Body of pancreas (tissue), 4 donors: ENCODE measurements around the gene RDX. TPM values are rescaled to one million over a fixed set of nuclear protein-coding genes. Genes with fewer than 3 reads are reported as not detected.
"Not testable (repeated sequence)": the region's sequence is repeated elsewhere in the genome, so short reads cannot be mapped to it uniquely, and the experiment has no call there.

Experiments used
- ATAC-seq: fragments of 150-250 bp; one replicate; pipeline ENCODE4 v1.9.1; 2016
- DNase-seq, 4 donors: peaks; one replicate each; pipeline ENCODE4 v3.0.0-alpha.2; 2019
- H3K27ac ChIP-seq, 4 donors: fragments of 200-600 bp; sonication (generic); 1 replicate in 3 of 4; 2 replicates in 1 of 4; pipeline versions ENCODE4 v1.5.1 to v1.6.1; 2016 to 2019; ENCODE audit warnings: mild to moderate bottlenecking in 1 of 4, mixed read lengths in 1 of 4, moderate library complexity in 1 of 4
- H3K27me3 ChIP-seq, 2 donors: fragments of 200-600 bp; sonication (generic); one replicate each; pipeline ENCODE4 v1.6.0; 2016; ENCODE audit warnings: mild to moderate bottlenecking in 1 of 2
- H3K36me3 ChIP-seq, 2 donors: fragments of 200-600 bp; sonication (generic); replicated peaks in 1 of 2; 2 replicates each; pipeline ENCODE4 v1.5.1; 2016; ENCODE audit warnings: low read depth in 2 of 2; ENCODE audit not compliant: insufficient read depth in 1 of 2
- H3K4me1 ChIP-seq: fragments of 200-600 bp; sonication (generic); one replicate; pipeline ENCODE4 v1.6.0; 2016
- H3K4me3 ChIP-seq, 2 donors: fragments of 200-600 bp; sonication (generic); 1 replicate in 1 of 2; 2 replicates in 1 of 2; pipeline ENCODE4 v1.5.1; 2016 to 2019
- H3K9me3 ChIP-seq, 3 donors: fragments of 200-600 bp; sonication (generic); 1 replicate in 2 of 3; 2 replicates in 1 of 3; pipeline ENCODE4 v1.5.1; 2016
- POLR2A ChIP-seq, 3 donors: fragments of 450-650 bp; IDR thresholded peaks; one replicate each; pipeline ENCODE4 v1.6.1; 2016; ENCODE audit warnings: antibody characterized with exemption in 3 of 3, mild to moderate bottlenecking in 2 of 3
- WGBS, 2 donors: methylation state at CpG; one replicate each; pipeline ENCODE4 v1.1.5; 2017; 5-methylcytosine and 5-hydroxymethylcytosine counted together
- intact Hi-C: fragments of 100-400 bp; cut with DNase I; formaldehyde crosslinking; loops from one replicate; pipeline ENCODE4 v1.15.1; 2023
- total RNA-seq, 2 donors: library from RNA; depleted of rRNA; stranded (reverse); fragments of >200 nt; gene quantifications; one replicate each; pipeline ENCODE4 v1.1.0, GENCODE V29; 2016
- TF ChIP-seq, protein P1 (sequence below), 7 experiments: fragments of 450-650 bp in 4 of 7; fragments of 200-600 bp in 3 of 7; sonication (generic) in 3 of 7; IDR thresholded peaks; one replicate each; pipeline ENCODE4 v1.5.1; 2016 to 2019; ENCODE audit warnings: antibody characterized with exemption in 7 of 7

The RDX gene
- total RNA-seq, 2 donors from 2014 or later: 43.8 TPM

- Histone ChIP-seq H3K27me3 (no peaks in the 10 kb centered on the region), H3K9me3 (no peaks in the 10 kb centered on the region), H3K4me1 (peaks cover 59% of the 10 kb centered on the region), H3K36me3 (no peaks in the 10 kb centered on the region), H3K4me3 (peak overlapping the region; percentile 53 to 60), H3K27ac (peak overlapping the region; percentile 88 to 98 (median 98))
- ATAC-seq (peak; percentile 43), DNase-seq (peak; percentile 54 to 72 (median 60))
- WGBS, 2 donors: 0% methylated on average over 14 to 31 of the region's 39 CpGs
- TF ChIP-seq POLR2A (IDR thresholded peaks at IDR 0.05): peak in 2 of 3 donors; percentile 25 to 27
- TF ChIP-seq, protein P1, sequence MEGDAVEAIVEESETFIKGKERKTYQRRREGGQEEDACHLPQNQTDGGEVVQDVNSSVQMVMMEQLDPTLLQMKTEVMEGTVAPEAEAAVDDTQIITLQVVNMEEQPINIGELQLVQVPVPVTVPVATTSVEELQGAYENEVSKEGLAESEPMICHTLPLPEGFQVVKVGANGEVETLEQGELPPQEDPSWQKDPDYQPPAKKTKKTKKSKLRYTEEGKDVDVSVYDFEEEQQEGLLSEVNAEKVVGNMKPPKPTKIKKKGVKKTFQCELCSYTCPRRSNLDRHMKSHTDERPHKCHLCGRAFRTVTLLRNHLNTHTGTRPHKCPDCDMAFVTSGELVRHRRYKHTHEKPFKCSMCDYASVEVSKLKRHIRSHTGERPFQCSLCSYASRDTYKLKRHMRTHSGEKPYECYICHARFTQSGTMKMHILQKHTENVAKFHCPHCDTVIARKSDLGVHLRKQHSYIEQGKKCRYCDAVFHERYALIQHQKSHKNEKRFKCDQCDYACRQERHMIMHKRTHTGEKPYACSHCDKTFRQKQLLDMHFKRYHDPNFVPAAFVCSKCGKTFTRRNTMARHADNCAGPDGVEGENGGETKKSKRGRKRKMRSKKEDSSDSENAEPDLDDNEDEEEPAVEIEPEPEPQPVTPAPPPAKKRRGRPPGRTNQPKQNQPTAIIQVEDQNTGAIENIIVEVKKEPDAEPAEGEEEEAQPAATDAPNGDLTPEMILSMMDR (IDR thresholded peaks at IDR 0.05): no peak
- intact Hi-C loops: no loop called here
These were observed 736 bp downstream of the RDX start for GRCh38 chr11:110295531-110296225.

DNA sequence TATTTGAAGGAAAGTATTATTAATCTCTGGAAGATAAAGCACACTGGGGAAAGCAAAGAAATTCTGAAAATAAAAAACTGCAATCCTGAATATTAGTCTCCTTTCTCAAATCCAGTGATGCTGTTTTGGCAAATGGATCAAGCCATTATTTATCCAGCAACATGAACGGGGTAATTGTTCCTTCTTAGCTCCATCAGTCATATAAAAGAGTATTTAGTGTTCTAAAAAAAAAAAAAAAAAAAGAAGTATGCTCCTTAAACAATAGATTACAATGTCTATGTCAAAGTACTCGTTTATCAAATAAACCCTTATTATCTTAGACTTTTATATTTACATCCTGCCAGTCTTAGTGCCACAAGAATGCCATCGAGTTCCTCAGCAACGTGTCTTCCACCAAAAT is 1.3 kb downstream of the RDX start:
- no peaks in the 10 kb centered on the region for H3K27me3 ChIP-seq
- H3K9me3 ChIP-seq: no peaks in the 10 kb centered on the region
- peak overlapping the region in 2 of 4 donors; percentile 98 for H3K27ac ChIP-seq
- TF ChIP-seq, protein P1 (IDR thresholded peaks at IDR 0.05): no peak
- intact Hi-C loops: no loop called here
- peaks cover 58% of the 10 kb centered on the region for H3K4me1 ChIP-seq
- ATAC-seq (no peak), DNase-seq (no peak)
- WGBS, 2 donors: 1 to 4% methylated on average over 4 of the region's 4 CpGs
- no peaks in the 10 kb centered on the region for H3K36me3 ChIP-seq
- peak overlapping the region in 1 of 2 donors; percentile 53 for H3K4me3 ChIP-seq

GRCh38 chr11:110294509-110294908 is 1.9 kb downstream of the RDX start:
- peak overlapping the region in 1 of 2 donors; percentile 6 for H3K4me3 ChIP-seq
- H3K27ac ChIP-seq: peak overlapping the region in 2 of 4 donors; percentile 7 to 9
- H3K4me1 ChIP-seq: peaks cover 61% of the 10 kb centered on the region
- no peaks in the 10 kb centered on the region for H3K9me3 ChIP-seq
- no peak for TF ChIP-seq POLR2A (IDR thresholded peaks at IDR 0.05)
- TF ChIP-seq, protein P1 (IDR thresholded peaks at IDR 0.05): no peak
- intact Hi-C loops: no loop called here
- no peaks in the 10 kb centered on the region for H3K36me3 ChIP-seq
- no peaks in the 10 kb centered on the region for H3K27me3 ChIP-seq
- DNase-seq (no peak), ATAC-seq (no peak)
- WGBS, 2 donors: 8 to 20% methylated on average over 6 of the region's 6 CpGs

DNA sequence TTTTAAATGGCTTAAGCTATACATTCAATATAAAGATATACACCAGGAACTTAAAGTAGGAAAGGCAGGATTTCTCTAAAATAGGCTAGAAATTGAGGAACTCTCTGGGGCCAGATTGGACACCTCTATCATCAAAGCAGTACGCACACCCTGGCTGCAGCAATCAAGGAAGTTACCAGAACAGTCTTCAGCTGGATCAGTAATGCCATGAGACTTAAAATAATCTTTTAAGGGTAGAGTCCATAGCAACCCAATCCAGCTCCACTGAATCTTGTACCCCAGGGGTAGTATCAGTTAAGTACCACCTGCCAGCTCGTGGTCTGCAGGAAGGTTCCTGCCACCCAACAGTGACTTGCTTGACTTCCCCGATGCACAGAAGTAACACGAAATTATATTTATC is 3.0 kb downstream of the RDX start:
- Histone ChIP-seq H3K36me3 (no peaks in the 10 kb centered on the region), H3K9me3 (no peaks in the 10 kb centered on the region), H3K27ac (peak overlapping the region in 2 of 4 donors; percentile 9 to 44), H3K4me1 (peaks cover 58% of the 10 kb centered on the region), H3K27me3 (no peaks in the 10 kb centered on the region), H3K4me3 (no peak overlapping the region)
- no peak for ATAC-seq
- WGBS, 2 donors: 38 to 47% methylated on average over 4 of the region's 4 CpGs
- no peak for DNase-seq
- intact Hi-C loops: no loop called here
- TF ChIP-seq POLR2A (IDR thresholded peaks at IDR 0.05): no peak
- TF ChIP-seq, protein P1 (IDR thresholded peaks at IDR 0.05): no peak

DNA sequence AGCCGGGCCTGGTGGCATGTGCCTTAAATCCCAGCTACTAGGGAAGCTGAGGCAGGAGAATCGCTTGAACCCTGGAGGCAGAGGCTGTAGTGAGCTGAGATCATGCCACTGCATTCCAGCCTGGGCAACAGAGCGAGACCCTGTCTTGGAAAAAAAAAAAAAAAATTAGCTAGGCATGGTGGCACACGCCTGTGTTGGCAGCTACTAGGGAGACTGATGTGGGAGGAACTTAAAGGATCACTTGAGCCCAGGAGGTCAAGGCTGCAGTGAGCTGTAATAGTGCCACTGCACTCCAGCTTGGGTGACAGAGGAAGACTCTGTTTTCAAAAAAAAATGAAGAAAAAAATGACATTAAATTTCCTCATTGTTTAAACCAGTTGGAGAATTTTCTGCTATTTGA is 4.3 kb downstream of the RDX start:
- intact Hi-C loops: not testable (repeated sequence)

More for the DNA sequence above, 4.3 kb downstream of the RDX start:
- H3K27me3 ChIP-seq, H3K27ac ChIP-seq, DNase-seq, H3K4me3 ChIP-seq, ATAC-seq, H3K9me3 ChIP-seq, H3K36me3 ChIP-seq: not testable (repeated sequence)
- peaks cover 58% of the 10 kb centered on the region for H3K4me1 ChIP-seq
- WGBS, 2 donors: 80 to 86% methylated on average over 4 of the region's 4 CpGs
